Measurements from ENCODE around the gene TRMT112. TPM values are rescaled to one million over a fixed set of nuclear protein-coding genes. Genes with fewer than 3 reads are reported as not detected.

TRMT112 gene
- total RNA-seq, 1 donor from 2014 or later: 587 TPM

DNA sequence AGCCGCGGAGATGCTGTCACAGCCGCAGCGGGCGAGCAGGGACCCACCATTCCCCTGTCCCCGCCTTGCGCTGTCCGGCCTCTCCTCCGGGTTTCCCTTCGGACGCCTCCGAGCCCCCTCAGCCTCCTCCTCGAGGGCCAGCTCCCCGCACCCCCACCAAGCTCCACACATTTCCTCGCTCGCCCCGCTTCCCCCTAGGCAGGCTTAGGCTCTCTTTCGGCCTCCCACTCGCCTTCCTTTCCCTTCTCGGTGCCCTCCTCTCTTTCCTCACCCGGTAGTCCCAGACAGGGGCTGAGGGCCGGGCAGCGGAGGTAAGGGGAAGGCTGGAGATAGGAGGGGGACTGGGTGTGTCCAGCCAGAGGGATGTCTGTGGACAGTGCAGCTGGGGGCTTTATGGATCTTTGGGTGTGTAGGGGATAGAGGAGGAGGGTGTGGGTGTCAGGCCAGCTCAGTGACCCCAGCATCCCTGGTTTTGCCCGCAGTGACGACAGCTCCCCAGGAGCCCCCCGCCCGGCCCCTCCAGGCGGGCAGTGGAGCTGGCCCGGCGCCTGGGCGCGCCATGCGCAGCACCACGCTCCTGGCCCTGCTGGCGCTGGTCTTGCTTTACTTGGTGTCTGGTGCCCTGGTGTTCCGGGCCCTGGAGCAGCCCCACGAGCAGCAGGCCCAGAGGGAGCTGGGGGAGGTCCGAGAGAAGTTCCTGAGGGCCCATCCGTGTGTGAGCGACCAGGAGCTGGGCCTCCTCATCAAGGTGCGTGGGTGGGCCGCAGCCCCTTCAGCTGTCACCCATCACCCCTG is 24.7 kb downstream of the TRMT112 start:
- H3K36me3 ChIP-seq (ENCODE audit: control insufficient read depth, insufficient read depth, low read length): no peaks in the 10 kb centered on the region
- FAIRE-seq: no peak
- TF ChIP-seq, protein P1, sequence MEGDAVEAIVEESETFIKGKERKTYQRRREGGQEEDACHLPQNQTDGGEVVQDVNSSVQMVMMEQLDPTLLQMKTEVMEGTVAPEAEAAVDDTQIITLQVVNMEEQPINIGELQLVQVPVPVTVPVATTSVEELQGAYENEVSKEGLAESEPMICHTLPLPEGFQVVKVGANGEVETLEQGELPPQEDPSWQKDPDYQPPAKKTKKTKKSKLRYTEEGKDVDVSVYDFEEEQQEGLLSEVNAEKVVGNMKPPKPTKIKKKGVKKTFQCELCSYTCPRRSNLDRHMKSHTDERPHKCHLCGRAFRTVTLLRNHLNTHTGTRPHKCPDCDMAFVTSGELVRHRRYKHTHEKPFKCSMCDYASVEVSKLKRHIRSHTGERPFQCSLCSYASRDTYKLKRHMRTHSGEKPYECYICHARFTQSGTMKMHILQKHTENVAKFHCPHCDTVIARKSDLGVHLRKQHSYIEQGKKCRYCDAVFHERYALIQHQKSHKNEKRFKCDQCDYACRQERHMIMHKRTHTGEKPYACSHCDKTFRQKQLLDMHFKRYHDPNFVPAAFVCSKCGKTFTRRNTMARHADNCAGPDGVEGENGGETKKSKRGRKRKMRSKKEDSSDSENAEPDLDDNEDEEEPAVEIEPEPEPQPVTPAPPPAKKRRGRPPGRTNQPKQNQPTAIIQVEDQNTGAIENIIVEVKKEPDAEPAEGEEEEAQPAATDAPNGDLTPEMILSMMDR (IDR thresholded peaks at IDR 0.05; ENCODE audit: insufficient read depth, low read length, severe bottlenecking): no peak
- H3K4me3 ChIP-seq (ENCODE audit: low read depth, low read length): peak overlapping the region; percentile 18
- no peak for DNase-seq (ENCODE audit: low read depth)
- peaks cover 26% of the 10 kb centered on the region for H3K27me3 ChIP-seq (ENCODE audit: control insufficient read depth, insufficient read depth, low read length)

DNA sequence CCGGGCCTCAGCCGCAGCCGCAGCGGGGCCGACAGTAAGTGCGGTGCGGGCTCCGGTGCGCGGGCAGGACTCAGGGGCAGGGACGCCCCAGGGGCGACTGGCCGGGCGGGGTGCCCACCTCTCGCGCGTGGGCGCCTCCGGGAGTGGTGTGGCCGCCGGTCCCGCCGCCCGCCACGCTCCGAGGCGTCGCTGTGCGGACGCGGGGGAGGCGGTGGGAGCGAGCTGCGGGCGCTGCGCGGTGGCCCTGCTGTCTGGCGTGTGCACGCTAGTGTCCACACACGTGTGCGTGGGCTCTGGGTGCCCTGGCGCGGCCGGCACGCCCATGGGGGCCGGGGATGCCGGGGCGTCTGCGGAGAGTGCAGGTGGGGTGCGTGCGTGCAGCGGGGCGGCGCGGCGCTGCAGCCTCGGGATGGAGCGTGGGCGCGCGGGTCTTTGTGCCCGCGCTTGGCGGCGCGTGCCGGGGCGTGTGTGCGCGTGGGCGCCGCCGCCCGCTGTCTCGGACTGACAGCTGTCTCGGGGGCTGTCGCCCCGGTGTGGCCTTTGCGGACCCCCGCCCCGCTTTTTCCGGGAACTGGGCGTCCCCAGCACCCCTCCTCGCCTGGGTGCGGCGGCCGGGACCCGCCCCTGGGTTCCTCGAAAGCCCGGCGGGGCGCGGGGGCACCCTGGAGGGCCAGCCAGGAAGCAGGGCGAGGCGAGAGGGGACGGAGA is 25.5 kb downstream of the TRMT112 start:
- no peak for FAIRE-seq
- no peaks in the 10 kb centered on the region for H3K36me3 ChIP-seq (ENCODE audit: control insufficient read depth, insufficient read depth, low read length)
- no peak for DNase-seq (ENCODE audit: low read depth)
- H3K4me3 ChIP-seq (ENCODE audit: low read depth, low read length): peak overlapping the region; percentile 18
- H3K27me3 ChIP-seq (ENCODE audit: control insufficient read depth, insufficient read depth, low read length): peaks cover 20% of the 10 kb centered on the region
- TF ChIP-seq, protein P1 (IDR thresholded peaks at IDR 0.05; ENCODE audit: insufficient read depth, low read length, severe bottlenecking): no peak

DNA sequence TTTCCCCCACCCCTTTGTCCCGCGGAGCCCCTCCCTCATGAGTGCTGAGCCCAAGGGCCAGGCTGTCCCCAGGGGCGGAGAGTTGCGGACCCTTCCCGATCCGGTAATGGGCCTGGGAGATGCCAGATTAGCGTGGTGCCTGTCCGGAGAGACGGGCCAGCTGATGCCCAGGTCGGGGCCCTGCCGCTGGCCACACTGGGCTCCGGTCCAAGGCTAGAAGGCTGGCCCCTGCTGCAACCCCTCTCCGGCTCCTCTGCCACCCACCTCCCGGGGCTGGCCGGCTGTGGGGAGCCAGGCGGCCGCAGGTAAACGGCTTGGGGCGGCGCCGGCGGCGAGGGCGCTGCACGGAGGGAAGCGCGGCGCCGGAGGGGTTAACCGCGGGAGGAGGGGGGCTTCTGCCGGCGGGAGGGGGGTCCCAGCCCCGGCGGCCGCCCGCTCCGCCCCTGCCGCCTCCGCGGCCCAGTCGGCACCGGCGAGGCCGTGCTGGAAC is 26.1 kb downstream of the TRMT112 start, which contains the start of gene KCNK4:
Gene KCNK4 (plus strand): TSS at position 41 of the 490 bp plus-strand sequence. CDS start 1,717 bp downstream, outside the sequence.
- no peaks in the 10 kb centered on the region for H3K36me3 ChIP-seq (ENCODE audit: control insufficient read depth, insufficient read depth, low read length)
- peak within 1 kb of the TSS; percentile 18 for H3K4me3 ChIP-seq (ENCODE audit: low read depth, low read length)
- FAIRE-seq (no peak), DNase-seq (ENCODE audit: low read depth) (no peak)
- peaks cover 16% of the 10 kb centered on the region for H3K27me3 ChIP-seq (ENCODE audit: control insufficient read depth, insufficient read depth, low read length)
- TF ChIP-seq, protein P1 (IDR thresholded peaks at IDR 0.05; ENCODE audit: insufficient read depth, low read length, severe bottlenecking): no peak

DNA sequence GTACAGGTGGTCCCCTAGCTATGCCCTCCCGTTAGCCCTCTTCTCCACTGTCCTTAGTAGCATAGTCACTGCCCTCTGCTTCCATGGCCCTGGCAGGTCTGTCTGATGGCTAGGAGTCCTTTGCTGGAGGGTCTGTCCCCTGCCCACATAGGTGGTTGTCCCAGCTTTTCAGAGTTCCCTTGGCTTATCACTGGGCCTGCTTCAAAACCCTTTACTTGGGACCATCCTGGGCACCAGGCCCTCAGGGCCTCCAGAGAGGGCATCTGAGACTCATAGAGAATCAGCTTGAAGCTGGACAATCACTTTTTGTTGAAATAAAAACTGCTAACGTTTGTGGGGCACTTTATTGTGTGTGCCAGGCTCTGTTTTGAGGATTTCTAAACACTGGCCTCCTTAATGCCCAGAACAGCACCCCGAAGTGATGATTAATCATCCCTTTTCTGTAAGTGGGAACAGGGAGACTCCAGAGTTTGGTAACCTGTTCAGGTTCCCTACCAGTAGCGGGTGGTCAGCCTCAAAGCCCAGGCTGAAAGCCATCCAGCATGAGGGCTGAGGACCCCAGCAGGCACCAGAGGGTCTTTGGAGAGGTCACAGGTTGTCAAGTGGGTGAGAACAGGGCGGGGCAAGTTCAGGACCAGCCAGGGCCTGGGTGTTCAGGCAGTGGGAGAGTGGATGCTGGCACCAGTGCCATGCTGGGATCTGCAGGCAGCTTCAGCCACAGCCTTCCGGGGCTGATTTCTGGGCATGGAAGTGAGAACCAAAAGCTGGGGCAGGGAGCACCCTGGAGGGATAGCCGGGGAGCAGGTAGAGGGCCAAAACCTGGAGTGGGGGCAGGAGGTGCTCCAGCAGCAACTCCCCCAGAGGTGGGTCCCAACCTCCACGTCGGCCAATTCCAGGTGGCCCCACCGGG is 26.8 kb downstream of the TRMT112 start:
- Histone ChIP-seq H3K27me3 (ENCODE audit: control insufficient read depth, insufficient read depth, low read length) (peaks cover 16% of the 10 kb centered on the region), H3K4me3 (ENCODE audit: low read depth, low read length) (no peak overlapping the region), H3K36me3 (ENCODE audit: control insufficient read depth, insufficient read depth, low read length) (no peaks in the 10 kb centered on the region)
- FAIRE-seq (no peak), DNase-seq (ENCODE audit: low read depth) (no peak)
- TF ChIP-seq, protein P1 (IDR thresholded peaks at IDR 0.05; ENCODE audit: insufficient read depth, low read length, severe bottlenecking): no peak

DNA sequence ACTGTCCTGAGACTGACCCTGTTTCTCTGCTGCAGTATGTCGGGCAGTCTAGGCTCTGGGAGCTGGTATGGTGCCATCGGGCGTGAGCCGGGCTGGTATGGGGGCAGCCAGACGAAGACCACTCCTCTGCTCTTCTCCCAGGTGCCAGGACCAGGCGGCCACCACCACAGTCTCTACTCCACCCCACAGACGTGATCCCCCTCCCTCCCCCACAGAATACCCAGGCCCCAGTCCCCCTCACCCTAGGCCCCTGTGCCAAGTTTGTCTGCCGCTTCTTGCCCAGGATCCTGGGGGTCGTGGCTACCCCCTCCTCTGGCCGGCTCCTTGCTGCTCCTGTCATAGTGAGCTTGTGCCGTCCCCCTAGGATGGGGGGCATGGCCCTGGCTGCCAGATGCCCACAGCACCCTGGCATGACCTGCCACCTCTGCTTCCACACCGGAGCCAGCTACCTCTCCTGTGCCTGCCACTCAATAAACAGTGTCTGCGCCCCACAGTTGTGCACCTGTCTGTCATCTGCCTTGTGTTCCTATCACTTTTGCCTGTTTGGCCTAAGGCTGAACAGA is 28.3 kb downstream of the TRMT112 start:
- TF ChIP-seq, protein P1 (IDR thresholded peaks at IDR 0.05; ENCODE audit: insufficient read depth, low read length, severe bottlenecking): no peak

More for the DNA sequence above, 28.3 kb downstream of the TRMT112 start:
- peaks cover 13% of the 10 kb centered on the region for H3K27me3 ChIP-seq (ENCODE audit: control insufficient read depth, insufficient read depth, low read length)
- no peak for DNase-seq (ENCODE audit: low read depth)
- no peak for FAIRE-seq
- H3K36me3 ChIP-seq (ENCODE audit: control insufficient read depth, insufficient read depth, low read length): no peaks in the 10 kb centered on the region
- H3K4me3 ChIP-seq (ENCODE audit: low read depth, low read length): no peak overlapping the region

All from bronchial epithelial cell (primary cell).